GM15510 (cell line): Measurements from ENCODE around the gene ABCB9.

Source experiments
- POLR2A ChIP-seq: IDR thresholded peaks from 3 replicates; pipeline ENCODE4 v1.6.1; 2011; ENCODE audit warnings: borderline replicate concordance; ENCODE audit not compliant: insufficient read length; ENCODE audit errors: extremely low read depth

ABCB9 gene

DNA sequence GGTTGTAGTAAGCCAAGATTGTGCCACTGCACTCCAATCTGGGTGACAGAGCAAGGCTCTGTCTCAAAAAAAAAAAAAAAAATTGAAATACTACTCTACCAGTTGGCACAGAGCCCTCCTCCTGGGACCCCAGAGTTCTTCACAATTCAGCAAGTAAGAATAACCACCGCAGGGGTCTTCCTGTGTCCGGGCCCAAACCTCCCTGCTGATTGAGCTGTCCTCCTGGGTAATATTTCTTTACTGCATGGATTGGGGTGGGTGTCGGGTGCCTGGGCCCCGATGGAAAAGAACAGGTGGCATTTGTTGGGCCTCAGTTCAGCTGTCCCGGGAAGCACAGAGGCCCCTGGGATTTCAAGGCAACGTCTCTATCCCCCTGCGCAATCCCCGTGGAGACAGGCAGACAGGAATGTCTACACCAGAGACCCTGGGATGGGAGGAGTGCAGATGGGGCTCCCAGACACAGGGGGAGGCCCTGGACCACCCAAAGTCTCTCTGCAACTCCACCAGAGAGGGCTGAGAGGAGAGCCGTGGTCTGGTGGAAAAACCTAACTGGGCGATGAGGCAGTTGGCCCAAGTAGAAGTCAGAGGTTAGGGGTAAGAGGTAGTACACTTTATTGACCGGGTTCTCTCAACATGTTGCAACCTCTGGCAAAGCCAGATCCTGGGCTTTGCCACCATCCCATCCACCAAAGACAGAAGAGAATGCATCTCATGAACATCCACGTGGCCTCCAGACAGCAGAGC is 37.7 kb downstream of the ABCB9 start:
- no peak for TF ChIP-seq POLR2A

DNA sequence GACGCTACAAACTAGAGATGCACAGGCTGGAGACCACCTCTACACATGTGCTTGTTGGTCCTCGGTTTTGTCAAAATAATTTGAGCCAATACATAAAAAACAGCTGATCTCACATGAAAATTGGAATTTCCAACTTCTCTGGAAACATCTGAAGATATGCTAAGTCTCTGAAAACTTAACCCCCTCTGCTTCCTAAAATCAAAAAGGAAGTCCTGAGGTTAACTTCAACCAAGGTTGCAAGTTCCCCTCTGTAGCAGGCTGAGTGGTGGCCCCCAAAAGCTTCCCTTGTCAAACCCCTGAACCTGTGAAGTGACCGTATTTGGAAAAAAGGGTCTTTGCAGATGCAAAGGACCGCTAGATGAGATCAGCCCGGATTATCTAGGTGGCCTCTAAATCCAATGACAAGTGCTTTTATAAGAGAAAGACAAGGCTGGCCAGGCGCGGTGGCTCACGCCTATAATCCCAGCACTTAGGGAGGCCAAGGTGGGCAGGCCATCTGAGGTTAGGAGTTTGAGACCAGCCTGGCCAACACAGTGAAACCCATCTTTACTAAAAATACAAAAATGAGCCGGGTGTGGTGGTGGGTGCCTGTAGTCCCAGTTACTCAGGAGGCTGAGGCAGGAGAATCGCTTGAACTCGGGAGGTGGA is 38.4 kb downstream of the ABCB9 start:
- TF ChIP-seq POLR2A: no peak

DNA sequence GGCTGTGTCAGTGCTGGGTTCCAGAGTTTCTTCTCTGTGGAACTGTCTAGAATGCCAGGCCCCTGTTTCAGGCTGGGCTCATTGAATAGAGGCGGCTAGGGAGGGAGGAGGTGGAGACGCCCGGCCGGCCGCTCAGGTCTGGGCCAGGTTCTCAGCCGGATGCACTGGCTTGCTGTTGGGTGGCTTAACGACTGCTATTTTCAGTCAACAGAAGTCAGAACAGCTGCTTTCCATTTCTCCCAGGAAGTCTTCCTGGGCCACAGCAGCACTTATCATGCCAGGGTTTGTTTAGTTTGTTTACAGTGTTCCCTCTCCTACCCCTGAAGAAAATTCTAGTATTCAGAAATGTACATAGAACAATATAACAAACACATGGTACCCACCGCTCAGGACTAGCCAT is 44.3 kb downstream of the ABCB9 start:
- TF ChIP-seq POLR2A: no peak

DNA sequence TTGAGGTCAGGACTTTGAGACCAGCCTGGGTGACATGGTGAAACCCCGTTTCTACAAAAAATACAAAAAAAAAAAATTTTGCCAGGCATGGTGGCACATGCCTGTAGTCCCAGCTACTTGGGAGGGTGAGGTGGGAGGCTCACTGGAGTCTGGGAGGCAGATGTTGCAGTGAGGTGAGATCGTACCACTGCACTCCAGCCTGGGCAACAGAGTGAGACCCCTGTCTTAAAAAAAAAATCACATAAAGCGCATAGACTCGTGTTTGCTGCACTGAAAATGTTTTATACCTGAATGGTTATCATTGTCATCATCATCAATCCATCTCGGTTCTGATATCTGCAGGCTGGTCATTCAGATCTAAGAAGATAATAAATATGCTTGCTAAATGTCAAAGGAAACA is 45.6 kb downstream of the ABCB9 start:
- no peak for TF ChIP-seq POLR2A

GRCh38 chr12:122918827-122919226 is 47.4 kb downstream of the ABCB9 start:
- no peak for TF ChIP-seq POLR2A

GRCh38 chr12:122917507-122918121 is 48.6 kb downstream of the ABCB9 start:
- TF ChIP-seq POLR2A: no peak

DNA sequence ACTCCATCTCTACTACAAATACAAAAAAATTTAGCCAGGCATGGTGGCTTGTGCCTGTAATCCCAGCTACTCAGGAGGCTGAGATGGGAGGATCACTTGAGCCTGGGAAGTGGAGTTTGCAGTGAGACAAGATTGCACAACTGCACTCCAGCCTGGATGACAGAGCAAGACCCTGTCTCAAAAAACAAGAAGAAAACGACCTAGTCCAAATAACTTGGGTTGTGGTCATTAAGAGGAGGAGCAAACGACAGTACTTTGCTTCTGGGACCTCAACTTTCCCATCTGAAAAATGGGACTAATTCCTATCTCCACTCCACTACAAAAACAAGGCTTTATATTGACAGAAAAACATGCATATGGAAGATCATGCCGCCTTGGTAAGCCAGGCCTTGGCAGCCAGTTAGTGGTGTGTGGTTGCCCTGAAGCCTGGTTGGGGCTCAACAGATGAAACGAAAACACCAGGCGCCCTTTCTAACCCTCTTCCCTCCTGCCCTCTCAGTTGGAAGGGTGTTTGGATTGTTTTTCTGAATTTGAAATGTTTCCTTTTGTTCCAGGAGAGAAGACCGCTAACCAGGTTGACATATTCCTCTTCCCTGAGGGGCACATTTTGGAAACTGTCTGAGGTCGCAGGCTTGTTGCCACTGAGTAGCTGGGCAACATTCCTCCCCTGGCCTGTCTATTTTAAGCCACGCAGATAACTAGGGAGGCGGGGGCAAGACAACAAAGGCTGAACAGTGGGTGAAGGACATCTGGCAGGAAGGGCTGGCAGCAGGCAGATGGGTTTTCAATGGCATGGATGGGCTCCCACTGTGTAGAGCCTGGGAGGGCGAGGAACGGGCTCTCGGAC is 56.6 kb downstream of the ABCB9 start:
- no peak for TF ChIP-seq POLR2A

DNA sequence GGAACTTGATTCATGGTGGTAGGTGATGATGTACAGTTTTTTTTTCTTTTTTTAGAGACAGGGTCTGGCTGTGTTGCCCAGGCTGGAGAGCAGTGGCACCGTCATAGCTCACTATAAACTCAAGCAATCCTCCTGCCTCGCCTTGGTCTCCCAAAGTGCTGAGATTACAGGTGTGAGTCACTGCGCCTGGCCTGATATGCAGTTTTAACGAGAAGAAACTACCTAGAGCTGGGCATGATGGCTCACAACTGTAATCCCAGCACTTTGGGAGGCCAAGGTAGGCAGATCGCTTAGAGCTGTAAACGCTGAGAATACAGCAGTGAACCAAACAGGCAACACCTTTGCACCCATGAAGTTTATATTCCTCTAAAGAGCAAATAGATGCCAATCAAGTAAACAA is 57.3 kb downstream of the ABCB9 start:
- TF ChIP-seq POLR2A: no peak

DNA sequence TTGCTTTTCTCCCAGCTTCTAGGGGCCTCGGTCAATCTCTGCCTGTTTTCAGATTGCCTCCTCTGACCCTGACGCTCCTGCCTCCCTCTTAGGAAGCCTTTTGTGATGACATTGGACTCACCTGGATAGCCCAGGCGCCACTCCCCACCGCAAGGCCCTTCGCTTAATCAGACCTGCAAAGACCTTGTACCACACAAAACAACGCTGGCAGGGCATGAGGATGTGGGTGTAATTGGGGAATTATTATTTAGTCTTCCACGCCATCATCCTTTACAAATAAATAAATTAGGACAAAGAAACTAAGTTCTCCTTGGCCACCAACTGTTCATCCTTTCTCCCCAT is 62.6 kb downstream of the ABCB9 start:
- TF ChIP-seq POLR2A: no peak

DNA sequence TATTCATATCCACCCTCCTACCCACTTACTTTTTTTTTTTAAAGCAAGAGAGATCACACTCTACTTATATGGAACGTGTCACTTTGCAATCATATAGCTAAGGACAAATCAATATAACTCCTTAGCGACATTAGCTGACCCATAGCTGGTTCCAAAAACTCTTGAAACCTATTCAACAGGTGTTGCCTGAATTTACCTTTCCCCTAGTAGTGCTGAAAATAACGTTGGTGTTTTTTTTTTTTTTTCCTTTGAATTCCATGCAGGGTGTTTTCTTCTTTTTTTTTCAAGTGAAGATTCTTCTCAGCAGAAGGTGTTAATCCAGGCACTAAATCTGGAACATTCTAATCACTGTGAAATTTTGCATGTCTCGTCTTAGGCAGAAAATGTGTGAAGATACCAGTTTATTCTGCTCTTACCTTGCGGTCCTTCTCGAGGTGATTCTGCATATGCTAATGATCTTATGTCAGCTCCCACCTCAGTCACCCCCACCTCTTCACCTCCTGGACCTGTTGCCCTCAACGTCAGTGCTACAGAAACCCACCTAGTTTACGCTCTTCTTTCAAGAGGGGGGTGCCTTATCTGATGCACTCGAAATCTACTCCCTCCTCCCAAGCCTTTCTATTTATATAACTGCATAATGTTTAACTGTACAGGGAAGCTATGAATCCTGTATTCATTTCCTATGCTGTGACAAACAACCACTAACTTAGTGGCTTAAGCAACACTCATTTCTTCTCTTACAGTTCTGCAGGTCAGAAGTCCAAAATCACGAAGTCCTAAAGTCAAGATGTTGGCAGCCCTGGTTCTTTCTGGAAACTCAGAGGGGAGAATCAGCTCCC is 63.2 kb downstream of the ABCB9 start:
- no peak for TF ChIP-seq POLR2A

DNA sequence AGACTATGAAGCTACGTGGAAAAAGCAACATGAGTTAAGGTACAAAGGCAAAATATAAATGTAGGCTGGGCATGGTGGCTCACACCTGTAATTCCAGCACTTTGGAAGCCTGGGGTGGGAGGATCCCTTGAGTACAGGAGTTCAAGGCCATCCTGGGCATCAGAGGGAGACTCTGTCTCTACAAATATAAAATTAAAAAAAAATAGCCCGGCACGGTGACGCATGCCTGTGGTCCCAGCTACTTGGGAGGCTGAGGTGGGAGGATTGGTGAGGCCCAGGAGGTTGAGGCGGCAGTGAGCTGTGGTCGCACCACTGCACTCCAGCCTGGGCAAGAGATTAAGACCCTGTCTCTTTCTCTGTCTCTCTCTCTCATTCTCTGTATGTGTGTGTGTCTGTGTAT is 66.4 kb downstream of the ABCB9 start:
- no peak for TF ChIP-seq POLR2A

GRCh38 chr12:122896662-122897061 is 69.6 kb downstream of the ABCB9 start:
- no peak for TF ChIP-seq POLR2A

DNA sequence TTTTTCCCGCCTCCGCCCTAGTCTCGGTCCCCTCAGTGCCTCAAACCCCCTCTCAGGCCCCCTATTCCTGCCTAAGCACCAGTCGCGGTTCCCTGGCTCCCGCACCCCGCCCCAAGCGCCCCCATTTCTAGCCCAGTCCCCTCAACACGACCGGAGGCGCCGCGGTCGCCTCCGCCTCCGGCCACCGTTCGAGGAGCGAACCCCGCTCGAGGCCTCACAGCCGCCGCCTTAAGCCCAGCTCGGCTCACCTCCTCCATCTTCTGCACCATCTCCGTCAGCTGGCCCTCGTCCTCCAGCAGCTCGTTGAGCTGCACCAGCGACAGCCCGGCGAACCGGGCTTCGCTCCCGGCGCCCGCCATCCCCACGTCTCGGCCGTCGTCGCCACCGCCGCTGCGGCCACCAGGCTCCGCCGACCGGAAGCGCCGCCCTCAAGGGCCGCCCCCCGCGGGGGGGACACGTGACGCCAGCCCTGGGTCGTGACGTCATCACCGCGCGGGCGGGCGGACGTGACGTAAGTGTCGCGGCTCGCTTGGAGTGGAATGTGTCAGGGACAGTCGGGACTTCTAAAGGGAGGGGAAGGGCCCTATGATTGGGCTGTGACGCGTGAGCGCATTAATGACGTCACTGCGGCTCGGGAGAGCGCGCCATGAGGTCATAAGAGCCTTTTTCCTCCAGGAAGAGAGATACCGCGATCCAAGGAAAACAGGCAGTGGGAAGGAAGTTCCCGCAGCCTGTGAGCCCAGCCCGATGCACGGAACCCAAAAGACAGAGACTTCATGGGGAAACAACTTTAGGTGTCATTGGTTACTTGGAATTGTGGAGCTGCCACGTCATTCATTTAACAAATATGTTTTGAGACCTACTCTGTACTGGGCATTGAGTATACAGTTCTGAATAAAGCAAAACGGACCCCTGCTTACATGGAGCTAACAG is 70.3 kb downstream of the ABCB9 start, which contains the start of gene VPS37B:
Gene VPS37B (minus strand): TSS at position 421 of the 933 bp plus-strand sequence. CDS start 62 bp downstream, at position 359.
- TF ChIP-seq POLR2A: peak; percentile 89
